ENCODE data around the gene TMEM167A. TPM values are rescaled to one million over a fixed set of nuclear protein-coding genes. Genes with fewer than 3 reads are reported as not detected.

TMEM167A gene, protein sequence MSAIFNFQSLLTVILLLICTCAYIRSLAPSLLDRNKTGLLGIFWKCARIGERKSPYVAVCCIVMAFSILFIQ
- total RNA-seq: 97.9 TPM

DNA sequence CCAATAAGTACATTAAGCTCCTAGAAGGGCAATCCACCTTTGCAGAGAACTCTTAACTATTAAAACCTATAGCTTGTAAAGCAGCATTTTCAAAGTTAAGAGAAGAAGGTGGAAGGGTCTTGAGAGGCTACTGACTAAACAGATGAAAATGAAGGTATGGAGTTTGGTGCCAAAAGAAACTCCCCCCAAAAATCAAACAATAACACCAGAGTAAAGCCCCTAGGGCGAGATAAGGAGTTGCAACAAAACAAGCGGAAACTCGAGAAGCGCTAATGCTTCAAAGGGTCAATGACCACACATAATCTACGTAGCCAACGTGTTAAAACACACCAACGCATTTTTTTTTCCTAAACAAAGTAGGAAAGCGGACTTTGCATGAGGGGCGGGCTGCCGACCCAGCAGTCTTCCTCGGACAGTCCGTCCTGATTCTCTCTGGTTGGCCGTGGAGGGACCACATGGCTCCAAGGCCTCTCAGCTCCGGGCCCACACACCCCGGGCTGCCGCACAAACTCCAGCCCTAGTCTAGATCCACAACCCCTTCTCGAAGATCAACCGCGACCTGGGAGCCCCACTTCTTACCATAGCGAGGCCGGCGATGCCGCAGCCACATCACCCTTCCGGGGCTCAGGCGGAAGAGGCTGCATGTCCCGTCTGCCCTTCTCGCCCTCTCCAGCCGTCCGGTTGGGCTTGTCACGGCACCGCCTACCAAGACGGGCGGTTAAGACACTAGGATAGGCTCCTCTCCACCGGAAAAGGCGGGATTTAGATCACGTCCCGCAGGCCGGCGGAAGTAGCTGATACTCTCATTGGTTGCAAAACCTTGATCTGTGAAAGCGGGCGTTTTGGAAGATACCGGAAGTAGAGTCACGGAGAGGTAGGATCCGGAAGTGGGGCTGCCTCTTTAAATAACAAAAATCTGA is at the start of gene TMEM167A, which contains the start of gene XRCC4:
Gene TMEM167A (minus strand): TSS at position 653 of the 920 bp plus-strand sequence. CDS start 71 bp downstream, at position 582.
Gene XRCC4 (plus strand): TSS at position 806 of the 920 bp plus-strand sequence. CDS start 27,373 bp downstream, outside the sequence.

Other genes starting within 250 kb of the TMEM167A start
- gene XRCC4, start 153 bp upstream of the TMEM167A start, total RNA-seq: 12.9 TPM

All from camera-type eye (tissue), 1 donor.